HT1080 (cell line): Measurements from ENCODE around the gene KDM5A. TPM values are rescaled to one million over a fixed set of nuclear protein-coding genes. Genes with fewer than 3 reads are reported as not detected.

Experiments
- DNase-seq: peaks from one replicate; pipeline ENCODE4 v3.0.0-alpha.2; 2015; ENCODE audit warnings: low read depth
- total RNA-seq: library from RNA; depleted of rRNA; stranded (reverse); fragments of >200 nt; shearing (Covaris generic); gene quantifications from 2 replicates; pipeline ENCODE4 v1.2.3, GENCODE V29; 2014

KDM5A gene
- total RNA-seq, 1 experiment from 2014 or later, result 32.3 TPM

DNA sequence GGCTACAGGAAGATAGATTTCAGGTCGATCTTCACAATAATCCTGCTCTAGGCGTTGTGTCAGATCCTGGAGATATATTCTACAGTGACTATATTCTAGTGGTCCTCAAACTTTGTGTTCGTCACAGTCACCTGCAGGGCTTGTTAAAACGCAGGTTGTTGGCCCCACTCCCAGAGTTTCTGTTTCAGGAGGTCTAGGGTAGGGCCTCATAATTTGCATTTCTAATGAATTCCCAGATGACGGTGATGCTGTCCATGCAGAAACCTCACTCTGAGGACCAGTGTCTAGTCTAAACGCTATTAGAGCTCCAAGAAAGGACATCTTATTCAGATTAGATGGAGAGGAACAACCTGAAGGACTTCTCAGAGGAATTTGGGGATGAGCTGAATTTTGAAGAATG is 113.3 kb downstream of the KDM5A start:
- no peak for DNase-seq

DNA sequence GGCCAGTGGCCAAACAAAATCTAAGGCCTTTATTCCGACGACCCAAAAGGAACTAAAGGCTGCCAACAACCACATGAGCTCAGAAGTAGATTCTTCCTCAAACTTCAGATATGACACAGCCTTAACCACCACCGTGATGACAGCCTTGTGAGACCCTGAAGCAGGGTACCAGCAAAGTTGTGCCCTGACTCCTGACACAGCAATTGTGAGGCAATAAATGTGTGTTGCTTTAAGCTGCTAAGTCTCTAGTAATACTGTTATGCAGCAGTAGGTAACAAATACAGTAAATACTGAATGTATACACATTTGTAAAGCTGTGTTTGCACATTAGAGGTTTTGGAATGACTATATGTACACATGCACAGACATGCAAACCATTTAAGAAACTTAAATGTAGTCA is 115.7 kb downstream of the KDM5A start:
- no peak for DNase-seq

DNA sequence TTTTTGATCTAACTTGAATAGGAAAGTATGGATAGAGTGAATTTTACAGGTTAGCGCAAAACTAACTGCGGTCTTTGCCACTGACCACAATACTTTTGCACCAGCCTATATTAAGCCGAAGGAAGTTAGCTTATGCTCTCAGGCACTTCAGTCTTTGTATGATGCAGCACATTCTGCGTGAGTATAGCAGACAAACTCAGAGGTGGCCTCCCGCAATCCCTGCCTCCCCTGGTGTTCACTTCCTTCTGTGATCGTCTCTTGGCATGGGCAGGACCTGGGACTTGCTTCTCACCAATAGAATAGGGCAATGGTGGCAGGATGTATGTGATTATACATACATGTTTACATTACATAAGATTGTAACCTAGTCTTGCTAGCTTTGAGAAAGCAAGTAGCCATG is 116.2 kb downstream of the KDM5A start:
- DNase-seq, result no peak

DNA sequence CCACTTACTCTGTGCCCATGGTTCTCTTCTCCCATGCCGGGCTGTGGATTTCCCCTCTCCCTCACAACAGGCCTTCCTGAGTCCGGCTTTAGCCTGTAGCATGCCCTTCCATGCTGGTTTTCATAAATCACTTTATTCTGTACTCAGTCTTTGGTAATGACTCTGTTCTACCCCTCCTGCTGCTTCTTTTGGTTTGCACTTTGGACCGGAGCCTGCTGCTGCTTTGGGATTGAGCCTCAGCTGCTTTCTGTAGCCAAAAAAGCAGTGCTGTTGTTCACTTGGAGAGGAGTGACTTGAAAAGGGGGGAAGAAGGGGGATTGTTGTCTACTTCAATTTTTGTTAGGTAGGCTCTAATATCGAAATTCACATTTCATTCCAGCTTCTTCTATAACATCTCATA is 118.0 kb downstream of the KDM5A start:
- DNase-seq, result no peak

DNA sequence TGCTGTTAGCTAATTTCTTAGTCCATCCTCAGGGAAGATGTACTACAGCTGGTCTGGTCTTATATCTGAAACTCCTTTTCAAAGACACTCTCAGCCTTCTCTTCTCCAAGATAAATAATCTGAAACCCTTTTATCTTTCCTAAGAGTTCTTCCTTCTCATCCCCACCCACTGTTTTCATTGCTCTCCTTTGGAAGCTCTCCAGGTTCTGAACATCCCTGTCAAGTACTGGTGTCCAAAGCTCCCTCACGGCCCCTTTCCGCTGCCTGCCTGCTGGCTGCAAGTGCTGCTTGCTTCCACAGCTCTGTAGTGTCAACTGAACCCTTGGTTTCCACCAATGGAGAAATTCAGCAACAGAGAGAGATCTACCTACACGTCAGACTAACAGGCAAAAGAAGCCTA is 119.9 kb downstream of the KDM5A start:
- no peak for DNase-seq

GRCh38 chr12:268483-268840 is 120.7 kb downstream of the KDM5A start:
- no peak for DNase-seq

DNA sequence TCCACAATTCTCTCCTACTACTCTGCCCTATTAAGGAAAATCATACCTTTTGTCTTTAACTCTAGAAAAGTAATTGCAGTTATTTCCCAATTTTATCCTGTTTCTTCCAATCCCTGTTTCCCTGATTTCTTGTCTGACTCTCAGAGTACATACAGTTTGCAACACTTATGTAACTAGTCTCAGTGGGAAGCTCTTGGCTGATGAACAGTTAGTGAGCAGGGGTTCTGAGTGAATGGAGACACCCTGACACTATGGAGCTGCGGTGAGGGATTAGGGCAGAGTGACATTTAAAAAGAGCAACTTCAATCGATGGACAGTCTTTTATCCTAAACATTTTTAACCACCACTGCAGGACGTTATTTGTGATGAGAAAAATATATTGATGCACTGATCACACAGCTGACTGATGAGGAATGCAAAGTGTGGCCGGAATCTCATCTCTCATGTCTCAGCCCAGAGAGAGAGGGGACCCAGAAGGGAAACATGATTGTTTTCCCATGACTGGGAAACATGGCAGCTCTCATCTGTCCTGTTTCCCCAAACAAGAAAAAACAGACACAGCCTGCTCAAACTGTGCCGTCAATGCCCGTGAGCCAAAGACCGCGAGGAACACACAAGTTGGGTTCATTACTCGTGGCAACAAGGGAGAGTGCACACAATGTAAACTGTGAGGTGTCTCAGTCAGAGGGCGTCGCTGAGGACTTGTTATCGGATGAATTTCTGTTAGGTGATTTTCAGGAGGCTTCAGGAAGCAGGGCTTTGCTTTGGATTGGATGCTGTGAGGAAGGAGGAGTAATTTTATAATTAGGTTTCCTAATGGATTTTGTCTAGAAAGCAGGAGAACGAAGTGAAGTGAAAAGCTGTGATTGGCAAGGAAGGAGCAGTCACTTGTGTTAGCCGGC is 121.3 kb downstream of the KDM5A start:
- DNase-seq, result no peak

- DNase-seq, result no peak
Observed at GRCh38 chr12:265096-265495, 124.0 kb downstream of the KDM5A start.

DNA sequence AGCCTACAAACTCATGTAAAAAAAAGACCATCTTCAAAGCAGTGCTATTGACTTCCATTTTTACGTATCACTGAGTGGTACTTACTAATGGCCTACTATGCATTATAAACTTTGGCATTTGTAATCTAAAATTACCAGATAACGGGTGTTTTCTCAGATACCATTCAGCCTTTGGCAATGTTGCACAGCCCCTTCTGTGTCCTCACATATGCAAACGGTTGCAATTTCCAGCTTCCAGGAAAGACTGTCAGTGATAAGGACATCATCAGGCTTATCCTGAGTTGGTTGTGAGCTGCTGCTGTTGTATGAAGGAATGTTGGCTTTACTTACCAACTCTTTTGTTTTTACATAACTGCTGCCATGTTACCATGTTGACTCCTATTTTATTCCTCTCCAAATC is 124.9 kb downstream of the KDM5A start:
- no peak for DNase-seq

- DNase-seq, result peak; percentile 53
Observed at GRCh38 chr12:263574-263973, 125.5 kb downstream of the KDM5A start.

- no peak for DNase-seq
Observed at GRCh38 chr12:262817-263216, 126.3 kb downstream of the KDM5A start, which contains the start of gene SLC6A13. SLC6A13 (minus strand) TSS chr12:262836; CDS start chr12:260052, 2,784 bp downstream.

GRCh38 chr12:262113-262512 is 127.0 kb downstream of the KDM5A start:
- no peak for DNase-seq

GRCh38 chr12:257521-258321 is 131.4 kb downstream of the KDM5A start:
- no peak for DNase-seq

DNA sequence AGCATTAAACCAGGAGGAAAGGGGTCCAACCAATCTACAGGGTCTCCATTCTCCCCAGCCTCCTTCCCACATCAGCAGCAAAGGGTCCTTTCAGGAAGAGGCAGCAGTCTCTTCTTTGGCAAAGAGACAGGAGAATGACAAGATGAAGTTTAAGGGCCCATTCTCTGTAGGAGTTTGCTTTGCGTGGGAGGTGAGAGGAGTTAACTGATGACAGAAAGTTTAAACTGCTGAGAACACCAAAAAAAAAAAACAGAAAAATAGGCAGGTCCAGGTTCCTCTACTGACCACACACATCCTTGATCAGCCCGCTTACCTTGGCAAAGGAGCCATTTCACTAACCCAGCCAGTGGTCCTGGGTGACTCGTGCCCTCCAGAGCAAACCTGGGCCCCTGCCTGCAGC is 132.2 kb downstream of the KDM5A start:
- DNase-seq, result no peak

- no peak for DNase-seq
Observed at GRCh38 chr12:256225-256624, 132.9 kb downstream of the KDM5A start.

DNA sequence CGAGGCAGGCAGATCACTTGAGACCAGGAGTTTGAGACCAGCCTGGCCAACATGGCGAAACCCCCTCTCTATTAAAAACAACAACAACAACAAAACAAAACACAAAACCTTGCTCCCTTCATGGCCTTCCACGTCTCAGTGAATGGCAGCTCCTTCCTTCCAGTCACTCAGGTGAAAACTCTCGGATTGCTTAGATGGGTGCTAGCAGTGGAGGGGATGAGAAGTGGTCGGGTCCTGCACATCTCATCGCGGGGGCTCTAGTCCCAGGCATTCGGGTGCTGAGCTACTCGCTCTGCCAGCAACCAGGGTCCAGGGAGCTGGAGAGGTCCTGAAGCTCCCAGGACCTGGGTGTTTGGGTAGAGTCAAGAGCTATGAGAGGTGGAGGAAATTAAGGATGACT is 134.2 kb downstream of the KDM5A start:
- no peak for DNase-seq

DNA sequence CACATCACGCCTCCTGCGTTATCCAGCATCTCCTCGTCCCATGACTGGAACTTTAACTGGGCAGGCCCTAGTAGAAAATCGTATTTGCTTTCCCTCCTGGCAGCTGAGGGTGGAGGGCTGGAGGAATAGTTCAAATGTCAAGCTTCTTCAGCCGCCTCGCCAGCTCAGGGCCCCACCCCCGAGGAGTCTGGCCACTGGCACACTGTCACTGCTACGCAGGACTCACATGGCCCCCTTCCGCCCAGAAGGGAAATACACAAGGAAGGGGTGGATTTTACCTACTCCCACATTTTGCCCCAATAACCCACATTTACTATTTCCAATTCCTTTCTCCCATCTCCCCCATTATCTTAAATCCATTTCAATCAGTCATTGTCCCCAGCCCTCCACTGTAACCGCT is 135.1 kb downstream of the KDM5A start:
- DNase-seq, result no peak

- no peak for DNase-seq
Observed at GRCh38 chr12:253116-253831, 135.8 kb downstream of the KDM5A start.

- DNase-seq, result no peak
Observed at GRCh38 chr12:252636-253035, 136.5 kb downstream of the KDM5A start.

- no peak for DNase-seq
Observed at GRCh38 chr12:247271-247670, 141.8 kb downstream of the KDM5A start.

- no peak for DNase-seq
Observed at GRCh38 chr12:243381-243780, 145.7 kb downstream of the KDM5A start.

DNA sequence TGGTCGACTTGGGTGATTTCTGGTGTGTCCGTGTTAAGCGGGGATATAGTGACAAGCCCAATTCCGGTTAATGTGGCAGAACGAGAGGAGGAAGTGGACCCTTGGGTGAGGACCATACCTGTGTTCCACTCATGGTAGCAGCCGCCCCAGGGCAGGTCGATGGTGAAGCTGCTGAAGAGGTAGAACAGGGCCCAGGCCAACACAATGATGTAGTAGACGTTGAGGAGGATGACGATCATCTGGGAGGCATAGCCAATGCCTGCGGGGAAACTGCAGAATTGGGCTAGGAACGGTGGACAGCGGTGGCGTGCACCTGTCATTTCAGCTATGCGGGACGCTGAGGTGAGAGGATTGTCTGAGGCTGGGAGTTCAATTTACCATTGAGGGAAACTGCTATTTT is 146.6 kb downstream of the KDM5A start:
- no peak for DNase-seq
